Fibroblast of skin of left quadriceps (primary cell): ENCODE data around the gene OR56A1.
"Not testable (repeated sequence)": the region's sequence is repeated elsewhere in the genome, so short reads cannot be mapped to it uniquely, and the experiment has no call there.

ENCODE experiments used
- DNase-seq, 2 experiments: peaks; one replicate each; pipeline ENCODE4 v3.0.0-alpha.2; 2013; ENCODE audit warnings: low read depth in 2 of 2

Gene OR56A1

DNA sequence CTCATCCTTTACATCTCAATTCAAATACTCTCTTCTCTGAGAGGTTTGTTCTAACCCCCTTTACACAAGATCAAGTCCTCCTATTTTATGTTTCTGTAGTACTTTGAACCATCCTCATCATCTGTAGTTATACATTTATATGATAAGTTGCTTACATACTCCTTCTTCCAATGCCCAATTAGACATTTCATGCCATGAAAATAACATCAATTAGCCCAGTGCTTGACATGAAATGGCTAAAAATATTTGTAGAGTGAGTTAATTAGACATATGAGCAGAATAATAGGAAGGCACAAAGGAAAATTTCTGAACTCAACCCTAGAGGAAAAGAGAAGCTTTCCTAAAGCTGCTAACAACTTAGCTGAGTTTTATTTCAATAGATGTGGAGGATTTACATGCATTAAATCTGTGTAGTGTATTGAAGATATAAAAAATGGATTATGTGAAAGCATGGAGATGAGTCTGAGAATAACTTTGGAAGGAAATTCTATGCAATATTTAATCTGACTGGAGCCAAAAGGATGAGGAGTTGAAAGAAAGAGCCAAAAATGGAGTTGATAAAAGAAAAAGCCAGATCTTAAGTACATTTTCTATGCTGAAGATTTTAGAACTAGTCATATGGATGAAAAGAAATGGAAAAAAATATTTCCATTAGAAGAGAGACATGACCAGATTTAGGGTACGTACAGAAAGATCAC lies at the start of gene OR56A1:
Gene OR56A1, minus strand, starts transcription at position 51 of the 698 bp plus-strand sequence. CDS start 3,066 bp downstream, outside the sequence.
- no peak for DNase-seq

DNA sequence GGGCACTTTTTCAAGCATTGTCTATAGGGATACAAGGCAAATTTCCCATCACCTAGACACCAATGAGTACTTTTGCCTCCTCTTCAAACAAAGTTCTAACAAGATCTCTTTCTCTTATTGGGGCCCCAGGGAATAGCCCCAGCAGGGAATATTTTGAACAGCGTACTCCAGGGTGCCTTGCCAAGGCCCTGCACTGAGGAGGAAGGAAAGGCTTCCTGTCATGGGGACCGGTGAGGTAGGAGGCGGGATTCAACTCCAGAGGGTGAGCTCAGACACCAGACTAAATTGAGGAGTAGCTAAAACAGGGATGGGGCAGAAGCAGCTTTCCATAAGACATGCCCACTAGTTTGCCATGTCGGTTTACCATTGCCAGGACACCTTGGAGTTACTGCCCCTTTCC lies 48.9 kb upstream of the OR56A1 start:
- DNase-seq: no peak

- DNase-seq: no peak
Observed at GRCh38 chr11:6077723-6078122, 47.2 kb upstream of the OR56A1 start.

DNA sequence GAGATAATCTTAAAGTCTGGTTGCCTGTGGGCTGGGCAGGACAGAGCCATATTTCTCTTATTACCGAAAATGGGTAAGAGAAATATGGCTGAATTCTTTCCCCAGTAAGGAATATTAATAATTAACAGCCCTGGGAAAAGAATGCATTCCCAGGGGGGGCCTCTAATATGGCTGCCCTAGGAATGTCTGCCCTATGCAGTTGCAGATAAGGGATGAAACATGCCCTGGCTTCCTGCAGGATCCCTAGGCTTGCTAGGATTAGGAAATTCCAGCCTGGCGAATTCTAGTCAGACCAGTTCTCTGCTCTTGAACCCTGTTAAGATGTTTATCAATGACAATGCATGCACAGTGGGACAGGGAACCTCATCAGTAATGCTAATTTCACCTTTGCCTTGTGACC lies 45.9 kb upstream of the OR56A1 start:
- DNase-seq: not testable (repeated sequence)

DNA sequence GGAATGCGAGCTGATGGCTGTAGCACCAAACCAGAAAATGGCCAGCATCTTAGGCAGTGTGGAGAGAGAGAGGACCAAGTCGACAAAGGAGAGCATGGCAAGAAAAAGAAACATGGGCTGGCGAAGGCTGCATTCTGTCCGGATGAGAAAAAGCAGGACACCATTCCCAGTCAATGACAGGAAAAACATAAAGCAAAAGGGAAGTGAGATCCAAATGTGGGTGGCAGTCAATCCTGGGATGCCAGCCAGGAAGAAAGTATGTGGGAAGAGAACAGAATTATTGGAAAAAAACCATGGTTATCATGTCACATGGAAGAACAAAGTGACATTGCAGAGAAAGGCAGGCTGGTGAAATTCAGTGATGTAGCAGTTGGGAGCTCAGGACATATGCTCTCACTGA lies 36.9 kb upstream of the OR56A1 start:
- no peak for DNase-seq

GRCh38 chr11:6062691-6063358 lies 32.3 kb upstream of the OR56A1 start:
- DNase-seq: no peak

DNA sequence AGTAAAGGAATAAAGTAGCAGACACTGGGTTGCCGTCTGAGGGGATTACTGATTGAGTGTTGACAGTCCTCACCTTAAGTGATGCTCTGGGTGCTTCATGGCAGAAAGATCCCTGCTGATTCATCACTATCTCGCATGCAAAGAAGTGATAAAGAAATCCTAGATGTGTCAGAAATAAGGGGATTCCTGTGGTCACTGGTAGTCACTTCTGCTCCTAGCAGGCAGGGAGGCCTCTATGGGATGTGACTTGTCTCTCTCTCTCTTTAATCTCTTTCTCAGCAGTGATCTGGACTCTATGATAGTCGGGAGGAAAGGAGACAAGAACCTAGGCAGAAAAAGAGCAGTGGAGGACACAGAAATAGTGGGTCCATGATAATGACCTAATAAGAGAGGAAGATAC lies 30.9 kb upstream of the OR56A1 start:
- no peak for DNase-seq

DNA sequence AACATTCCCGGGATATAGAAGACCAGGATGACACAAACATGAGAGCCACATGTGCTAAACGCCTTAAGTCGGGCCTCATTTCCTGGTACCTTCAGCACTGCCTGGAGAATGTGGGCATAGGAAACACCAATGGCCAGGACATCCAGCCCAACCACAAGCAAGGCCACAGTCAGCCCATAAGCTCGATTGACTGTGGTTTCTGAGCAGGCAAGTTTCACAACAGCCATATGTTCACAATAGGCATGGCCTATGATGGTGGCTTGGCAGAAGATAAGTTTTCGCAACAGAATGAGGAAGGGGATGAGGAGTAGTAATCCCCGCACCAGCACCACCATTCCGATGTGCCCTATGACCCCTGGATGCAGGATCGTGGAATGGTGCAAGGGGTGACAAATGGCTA lies 26.9 kb upstream of the OR56A1 start:
- no peak for DNase-seq

DNA sequence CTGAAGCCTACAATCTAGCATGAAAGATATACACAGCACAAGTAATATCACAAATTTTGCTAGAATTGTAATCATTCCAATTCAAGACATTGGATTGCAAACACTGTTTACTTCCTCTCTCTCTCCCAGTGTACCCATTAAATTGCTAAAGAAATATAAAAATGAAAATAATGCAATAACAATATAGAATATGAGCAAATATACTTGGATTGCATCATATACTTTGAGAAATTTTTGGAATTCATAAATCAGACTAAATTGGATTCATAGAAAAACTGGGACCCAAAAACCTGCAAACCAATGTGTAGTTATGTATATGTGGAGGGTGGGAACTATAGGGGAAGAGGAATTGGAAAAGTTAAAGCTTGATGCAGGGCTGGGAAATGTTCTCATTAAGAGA lies 25.0 kb upstream of the OR56A1 start:
- no peak for DNase-seq

DNA sequence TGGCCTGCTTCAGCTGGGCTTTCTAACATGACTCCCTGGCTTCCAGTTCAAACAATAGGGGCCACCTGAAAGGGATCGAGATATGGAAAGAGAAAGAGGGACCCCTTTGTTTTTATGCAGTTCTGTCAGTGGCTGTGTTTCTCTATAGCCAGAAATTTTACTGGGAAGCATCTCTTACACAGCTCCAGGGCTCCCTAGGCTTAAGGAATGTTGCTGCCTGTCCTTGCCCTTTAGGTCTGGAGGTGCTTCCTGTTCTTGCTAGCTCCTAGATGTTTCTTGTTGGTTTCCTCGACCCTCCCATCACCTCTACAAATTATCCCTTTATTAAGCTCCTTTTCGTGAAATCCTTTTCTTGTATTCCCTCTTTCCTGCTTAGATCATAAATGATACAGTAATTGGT lies 21.8 kb upstream of the OR56A1 start:
- DNase-seq: no peak

DNA sequence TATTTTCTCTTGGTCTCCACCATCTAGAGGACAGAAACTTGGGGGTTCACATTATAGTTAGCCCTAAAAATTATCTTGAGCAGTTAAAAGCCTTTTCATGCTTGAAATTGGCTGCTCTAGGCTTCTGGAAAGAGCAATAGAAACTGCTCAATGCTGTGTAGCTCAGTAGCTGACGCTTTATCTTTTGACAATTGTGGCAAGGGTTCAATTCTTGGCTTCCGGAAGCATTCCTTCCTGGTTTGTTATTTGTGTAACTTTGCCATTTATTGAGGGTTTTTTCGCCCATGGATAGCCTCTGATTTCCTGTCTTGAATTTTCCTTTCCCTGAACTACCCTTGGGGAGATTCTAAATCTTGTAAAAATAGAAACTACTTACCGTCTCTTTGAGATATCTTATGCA lies 10.3 kb upstream of the OR56A1 start:
- DNase-seq: no peak

GRCh38 chr11:6027501-6027900 lies 3.1 kb downstream of the OR56A1 start:
- DNase-seq: no peak

DNA sequence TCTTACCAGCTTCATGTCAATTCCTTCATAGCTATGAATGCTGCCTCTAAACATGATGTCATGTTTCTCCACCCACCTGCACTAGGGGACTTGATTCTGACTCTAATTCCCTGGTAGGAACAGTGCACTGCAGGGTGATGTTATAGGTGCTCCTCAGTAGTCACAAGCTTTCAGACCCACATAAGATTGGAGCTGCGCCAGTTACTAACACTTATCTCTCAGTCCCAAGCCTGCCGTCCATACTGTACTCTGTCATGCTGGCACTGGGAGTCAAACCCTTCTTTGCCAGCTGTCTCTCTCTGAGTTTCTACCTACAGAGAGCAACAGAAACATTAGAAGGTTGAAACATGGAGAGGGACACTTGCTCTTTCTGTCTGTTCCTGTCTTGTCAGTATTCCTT lies 5.5 kb downstream of the OR56A1 start:
- no peak for DNase-seq

DNA sequence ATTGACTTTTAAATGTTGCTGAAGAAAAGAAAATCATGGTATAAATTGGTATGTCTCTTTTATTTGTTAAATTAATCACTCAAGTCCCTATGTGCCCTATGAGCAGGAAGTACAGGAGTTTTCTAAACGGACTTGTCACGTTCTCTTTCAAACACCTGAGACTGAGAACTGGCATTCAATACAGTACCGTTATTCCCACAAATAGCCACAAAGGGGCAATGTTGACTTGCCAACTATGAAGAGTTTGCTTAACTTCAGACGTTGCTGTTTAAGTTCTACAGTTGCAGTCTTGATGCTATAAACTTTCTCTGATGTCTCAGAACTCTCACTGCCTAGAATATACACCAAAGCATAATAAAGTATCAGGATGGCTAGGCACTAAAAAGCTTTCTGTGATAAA lies 7.6 kb downstream of the OR56A1 start:
- DNase-seq: peak; percentile 0 to 2

DNA sequence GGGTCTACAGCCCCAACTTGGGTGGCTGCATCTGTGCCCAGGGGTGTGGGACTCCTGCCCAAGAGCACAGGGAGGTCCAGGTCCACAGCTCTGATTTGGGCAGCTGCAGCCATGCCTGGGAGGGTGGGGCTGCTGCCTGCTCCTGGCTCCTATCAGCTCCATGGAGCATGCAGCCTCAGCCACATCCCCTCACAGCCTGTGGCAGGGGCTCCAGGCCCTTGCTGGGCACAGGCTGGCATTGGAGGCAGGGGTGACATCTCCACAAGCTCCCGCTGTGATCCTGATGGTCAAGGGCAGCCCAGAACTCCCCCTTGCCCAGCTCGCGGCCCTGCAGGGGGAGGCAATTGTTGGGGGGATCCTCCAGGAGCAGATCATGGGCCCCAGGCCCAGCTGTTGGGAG lies 17.5 kb downstream of the OR56A1 start:
- DNase-seq: no peak

DNA sequence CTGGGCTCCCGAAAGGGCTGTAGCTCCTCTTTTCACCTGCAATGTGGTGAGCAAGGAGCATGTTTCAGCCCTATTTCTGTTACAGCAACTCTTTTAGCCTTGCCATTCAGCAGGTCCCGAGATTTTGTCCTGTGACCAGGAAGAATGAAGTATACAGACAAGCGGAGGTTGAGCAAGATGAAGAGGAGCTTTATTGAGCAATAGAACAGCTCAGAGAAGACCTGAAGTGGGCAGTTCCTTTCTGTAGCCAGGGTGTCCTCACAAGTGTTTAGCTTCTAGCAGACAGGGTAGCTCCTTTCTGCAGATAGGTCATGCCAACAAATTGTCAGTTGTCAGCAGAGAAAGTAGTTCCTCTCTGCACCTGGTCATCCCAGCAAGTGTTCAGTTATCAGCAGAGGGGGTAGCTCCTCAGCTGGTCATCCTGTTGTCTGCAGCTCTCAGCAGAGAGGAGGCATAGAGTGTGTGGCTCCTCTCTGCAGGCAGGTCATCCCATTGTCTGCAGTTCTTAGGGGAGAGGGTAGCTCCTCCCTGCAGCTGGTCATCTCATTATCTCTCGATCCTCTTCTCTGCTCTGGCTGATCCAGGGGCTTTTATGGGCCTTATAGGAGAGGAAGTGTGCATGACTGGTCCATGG lies 18.4 kb downstream of the OR56A1 start:
- DNase-seq: no peak

DNA sequence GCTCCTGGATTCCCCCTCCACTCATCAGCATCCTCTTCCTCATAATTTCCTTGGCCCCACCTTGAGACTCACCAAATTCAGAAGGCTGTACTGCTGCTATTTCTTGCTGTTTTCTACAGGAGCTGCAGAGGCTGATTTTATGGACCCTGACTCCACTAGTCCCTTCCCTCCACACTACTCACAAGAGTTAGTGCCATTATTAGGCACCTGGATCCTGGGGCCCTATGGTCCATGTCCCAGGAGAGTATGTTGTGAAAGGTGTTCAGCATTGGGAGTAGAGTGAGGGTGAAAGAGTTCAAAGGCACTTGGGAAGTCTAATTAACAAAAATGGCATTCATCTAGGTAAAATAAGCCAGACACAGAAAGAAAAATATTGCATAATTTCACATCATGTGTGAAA lies 23.7 kb downstream of the OR56A1 start, which contains the start of gene OR56A4:
Gene OR56A4, minus strand, starts transcription at position 101 of the 400 bp plus-strand sequence. CDS start 3,954 bp downstream, outside the sequence.
- no peak for DNase-seq

DNA sequence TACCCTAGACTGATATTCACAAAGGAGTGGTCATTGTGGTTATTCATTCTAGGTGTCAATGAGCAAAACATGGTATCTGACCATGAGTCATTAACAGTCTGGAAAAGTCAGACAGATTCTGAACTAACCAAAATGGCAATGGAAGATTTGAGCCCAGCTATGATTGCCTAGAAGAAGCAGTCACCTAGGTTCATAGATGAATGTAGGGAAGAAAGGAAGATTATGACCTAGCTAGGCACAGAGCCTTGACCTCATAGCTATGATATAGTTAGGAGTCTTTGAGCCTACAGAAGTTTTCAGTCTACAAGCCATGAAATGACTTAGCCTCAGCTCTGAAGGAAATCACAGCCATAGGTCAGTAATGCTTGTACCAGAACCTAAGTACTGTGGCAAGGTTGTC lies 24.2 kb downstream of the OR56A1 start:
- no peak for DNase-seq

- no peak for DNase-seq
Observed at GRCh38 chr11:6002202-6002699, 28.3 kb downstream of the OR56A1 start.

DNA sequence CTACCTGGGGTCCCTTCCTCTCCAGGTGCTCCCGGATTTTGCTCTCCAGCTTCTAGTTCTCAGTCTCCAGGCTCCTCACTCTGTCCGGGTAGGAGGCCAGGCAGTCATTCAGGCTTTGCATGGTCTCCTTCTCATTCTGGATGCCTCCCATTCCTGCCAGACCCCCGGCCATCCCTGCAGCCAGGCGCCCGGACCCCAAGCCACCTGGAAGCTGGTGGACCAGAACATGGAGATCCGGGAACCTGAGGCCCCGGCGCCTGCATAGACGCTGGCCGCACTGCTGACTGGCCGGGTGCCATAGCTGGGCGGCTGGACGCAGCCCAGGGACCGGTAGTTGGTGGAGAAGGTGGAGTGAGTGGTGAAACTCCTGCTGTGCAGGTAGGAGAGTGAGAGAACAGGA lies 35.8 kb downstream of the OR56A1 start:
- no peak for DNase-seq

- no peak for DNase-seq
Observed at GRCh38 chr11:5992604-5993251, 37.8 kb downstream of the OR56A1 start.

DNA sequence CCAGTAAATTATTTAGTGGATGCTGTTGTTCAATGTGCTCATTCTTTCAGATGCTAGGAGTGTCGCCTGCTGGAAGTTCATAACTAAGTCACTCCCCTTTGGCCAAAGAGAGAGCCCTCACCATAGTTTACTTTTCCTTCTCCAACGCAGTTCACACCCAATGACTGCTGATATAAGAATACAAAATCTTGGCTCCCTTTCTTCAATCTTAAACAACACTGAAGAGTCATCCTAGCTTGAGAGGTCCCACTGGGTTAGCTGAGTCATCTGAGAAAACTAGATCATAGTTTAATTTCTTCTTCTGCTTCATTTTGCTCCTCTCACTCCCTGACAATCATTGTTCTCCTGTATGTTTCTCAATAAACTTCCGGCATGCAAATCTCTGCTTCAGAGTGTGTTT lies 38.4 kb downstream of the OR56A1 start:
- DNase-seq: no peak
